Measurements from ENCODE around the gene CNTNAP5. TPM values are rescaled to one million over a fixed set of nuclear protein-coding genes. Genes with fewer than 3 reads are reported as not detected.

CNTNAP5 gene
- total and polyA plus RNA-seq, 3 donors from 2014 or later = 0.29 to 0.39 (median 0.31) TPM

GRCh38 chr2:124424074-124424473 is 399.0 kb downstream of the CNTNAP5 start:
- DNase-seq = no peak
- WGBS, 2 donors = 58% methylated on average over 1 of the region's 1 CpG
- intact Hi-C loops (cut with DNase I; ENCODE audit: low total_unique reads) = no loop called here

GRCh38 chr2:124426122-124426521 is 401.0 kb downstream of the CNTNAP5 start:
- H3K27ac ChIP-seq = no peak overlapping the region
- no peak overlapping the region for H3K4me3 ChIP-seq
- no peak for DNase-seq
- H3K4me1 ChIP-seq = no peaks in the 10 kb centered on the region
- TF ChIP-seq, protein P1, sequence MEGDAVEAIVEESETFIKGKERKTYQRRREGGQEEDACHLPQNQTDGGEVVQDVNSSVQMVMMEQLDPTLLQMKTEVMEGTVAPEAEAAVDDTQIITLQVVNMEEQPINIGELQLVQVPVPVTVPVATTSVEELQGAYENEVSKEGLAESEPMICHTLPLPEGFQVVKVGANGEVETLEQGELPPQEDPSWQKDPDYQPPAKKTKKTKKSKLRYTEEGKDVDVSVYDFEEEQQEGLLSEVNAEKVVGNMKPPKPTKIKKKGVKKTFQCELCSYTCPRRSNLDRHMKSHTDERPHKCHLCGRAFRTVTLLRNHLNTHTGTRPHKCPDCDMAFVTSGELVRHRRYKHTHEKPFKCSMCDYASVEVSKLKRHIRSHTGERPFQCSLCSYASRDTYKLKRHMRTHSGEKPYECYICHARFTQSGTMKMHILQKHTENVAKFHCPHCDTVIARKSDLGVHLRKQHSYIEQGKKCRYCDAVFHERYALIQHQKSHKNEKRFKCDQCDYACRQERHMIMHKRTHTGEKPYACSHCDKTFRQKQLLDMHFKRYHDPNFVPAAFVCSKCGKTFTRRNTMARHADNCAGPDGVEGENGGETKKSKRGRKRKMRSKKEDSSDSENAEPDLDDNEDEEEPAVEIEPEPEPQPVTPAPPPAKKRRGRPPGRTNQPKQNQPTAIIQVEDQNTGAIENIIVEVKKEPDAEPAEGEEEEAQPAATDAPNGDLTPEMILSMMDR (IDR thresholded peaks at IDR 0.05) = no peak
- TF ChIP-seq POLR2A (IDR thresholded peaks at IDR 0.05) = no peak
- H3K9me3 ChIP-seq = no peaks in the 10 kb centered on the region
- no peaks in the 10 kb centered on the region for H3K27me3 ChIP-seq
- intact Hi-C loops (cut with DNase I; ENCODE audit: low total_unique reads) = no loop called here
- no peaks in the 10 kb centered on the region for H3K36me3 ChIP-seq (ENCODE audit: low read depth, missing control alignments)
- WGBS, 2 donors = 72 to 77% methylated on average over 2 of the region's 2 CpGs

More at GRCh38 chr2:124424074-124424473, 399.0 kb downstream of the CNTNAP5 start:
- no peak overlapping the region for H3K27ac ChIP-seq
- no peak overlapping the region for H3K4me3 ChIP-seq
- H3K36me3 ChIP-seq (ENCODE audit: low read depth, missing control alignments) = no peaks in the 10 kb centered on the region
- no peaks in the 10 kb centered on the region for H3K9me3 ChIP-seq
- no peaks in the 10 kb centered on the region for H3K4me1 ChIP-seq
- H3K27me3 ChIP-seq = no peaks in the 10 kb centered on the region
- TF ChIP-seq POLR2A (IDR thresholded peaks at IDR 0.05) = no peak

DNA sequence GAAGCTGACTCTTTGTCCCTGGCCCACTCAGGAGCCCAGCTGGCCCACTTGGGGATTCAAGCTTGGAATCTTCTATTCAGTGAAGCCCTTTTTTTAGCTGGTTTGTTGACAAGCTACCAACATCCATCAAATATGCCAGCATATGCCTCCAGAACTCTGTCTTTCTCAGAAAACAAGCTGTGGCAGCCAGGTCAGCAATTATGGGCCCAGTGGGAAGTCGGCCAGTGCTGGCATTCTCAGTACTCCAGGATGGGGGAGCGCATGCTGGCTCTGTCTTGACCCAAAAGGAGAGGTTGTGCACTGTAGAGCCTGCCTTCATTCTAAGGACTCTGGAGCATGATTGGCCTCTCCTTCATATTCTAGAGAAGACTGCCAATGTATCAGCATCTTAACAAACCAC is 401.5 kb downstream of the CNTNAP5 start:
- Histone ChIP-seq H3K9me3 (no peaks in the 10 kb centered on the region), H3K4me3 (no peak overlapping the region), H3K27ac (no peak overlapping the region), H3K4me1 (no peaks in the 10 kb centered on the region), H3K36me3 (ENCODE audit: low read depth, missing control alignments) (no peaks in the 10 kb centered on the region), H3K27me3 (no peaks in the 10 kb centered on the region)
- intact Hi-C loops (cut with DNase I; ENCODE audit: low total_unique reads) = no loop called here
- 76 to 77% methylated on average over 2 of the region's 2 CpGs for WGBS, 2 donors
- DNase-seq = no peak
- TF ChIP-seq, protein P1 (IDR thresholded peaks at IDR 0.05) = no peak
- no peak for TF ChIP-seq POLR2A (IDR thresholded peaks at IDR 0.05)

GRCh38 chr2:124437811-124438210 is 412.7 kb downstream of the CNTNAP5 start:
- H3K27me3 ChIP-seq = no peaks in the 10 kb centered on the region
- intact Hi-C loops (cut with DNase I; ENCODE audit: low total_unique reads) = no loop called here
- DNase-seq = no peak
- no peaks in the 10 kb centered on the region for H3K4me1 ChIP-seq
- WGBS, 2 donors = 75% methylated on average over 1 of the region's 1 CpG
- H3K36me3 ChIP-seq (ENCODE audit: low read depth, missing control alignments) = no peaks in the 10 kb centered on the region
- TF ChIP-seq, protein P1 (IDR thresholded peaks at IDR 0.05) = no peak
- TF ChIP-seq POLR2A (IDR thresholded peaks at IDR 0.05) = no peak
- H3K4me3 ChIP-seq = no peak overlapping the region
- no peak overlapping the region for H3K27ac ChIP-seq
- H3K9me3 ChIP-seq = no peaks in the 10 kb centered on the region

DNA sequence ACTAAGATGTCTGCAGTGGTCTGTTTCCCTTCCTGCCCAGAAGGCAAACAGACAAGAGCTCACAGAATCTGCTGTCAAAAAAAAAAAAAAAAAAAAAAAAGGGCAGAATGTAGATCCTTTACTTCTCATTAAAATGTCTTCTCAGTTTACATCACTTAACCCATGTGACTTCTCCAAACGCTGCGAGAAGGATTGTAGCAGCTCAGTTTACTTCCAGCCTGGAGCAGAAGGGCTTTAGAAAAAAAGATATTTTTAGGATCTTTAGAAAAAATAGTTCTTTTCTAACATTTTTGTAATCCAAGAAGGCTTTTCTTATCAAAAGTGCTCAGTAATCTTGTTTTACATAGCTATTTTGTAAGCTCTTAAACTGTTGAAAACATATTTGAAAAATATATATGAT is 425.4 kb downstream of the CNTNAP5 start:
- Histone ChIP-seq H3K27me3 (no peaks in the 10 kb centered on the region), H3K27ac (no peak overlapping the region), H3K9me3 (no peaks in the 10 kb centered on the region), H3K4me1 (no peaks in the 10 kb centered on the region), H3K4me3 (no peak overlapping the region), H3K36me3 (ENCODE audit: low read depth, missing control alignments) (no peaks in the 10 kb centered on the region)
- DNase-seq = no peak
- intact Hi-C loops (cut with DNase I; ENCODE audit: low total_unique reads) = no loop called here
- no peak for TF ChIP-seq POLR2A (IDR thresholded peaks at IDR 0.05)
- TF ChIP-seq, protein P1 (IDR thresholded peaks at IDR 0.05) = no peak
- WGBS, 2 donors = 49% methylated on average over 2 of the region's 2 CpGs
